GM12878 (cell line): ENCODE data around the gene ADGRG2. TPM values are rescaled to one million over a fixed set of nuclear protein-coding genes. Genes with fewer than 3 reads are reported as not detected.

ENCODE experiments used
- ATAC-seq: fragments of 200-7000 bp; cut with Tn5 transposase; 3 replicates; pipeline ENCODE4 v1.9.1; 2020; ENCODE audit warnings: mild to moderate bottlenecking, moderate library complexity
- BruUV-seq: library from RNA; stranded (reverse); fragments of 400-500 nt; replicated peaks from 2 replicates; lab custom pipeline; 2021; lab: Mats Ljungman, UMichigan
- CTCF ChIA-PET: fragments of 300-600 bp; sonication (Branson Sonifier 250); formaldehyde crosslinking; extraction: SDS; loops from one replicate; lab custom pipeline; 2021; ENCODE audit warnings: inconsistent platforms; lab: Yijun Ruan, JAX
- POLR2A ChIA-PET: fragments of 350-600 bp; formaldehyde crosslinking; extraction: SDS; loops from one replicate; lab custom pipeline; 2021; ENCODE audit warnings: inconsistent platforms; lab: Charles Lee
- RAD21 ChIA-PET: fragments of 300-600 bp; sonication (Branson Sonifier 250); formaldehyde crosslinking; loops from one replicate; lab custom pipeline; 2023; ENCODE audit warnings: antibody characterized with exemption; ENCODE audit not compliant: unreplicated experiment; lab: Charles Lee
- SMC1A ChIA-PET: fragments of 300-600 bp; sonication (Branson Sonifier 250); formaldehyde crosslinking; loops from one replicate; lab custom pipeline; 2023; ENCODE audit not compliant: unreplicated experiment, uncharacterized antibody; lab: Charles Lee
- DNase-seq: peaks from one replicate; pipeline ENCODE4 v3.0.0-alpha.2; 2011; ENCODE audit warnings: low read depth, low spot score
- FAIRE-seq: peaks from 3 replicates; lab custom pipeline; 2011; peaks lifted over from hg19 to GRCh38; lab: Jason Lieb, UNC
- H2AFZ ChIP-seq: 2 replicates; pipeline ENCODE4 v1.6.0; 2011; ENCODE audit warnings: low read depth, low read length, control low read depth; ENCODE audit not compliant: control insufficient read depth
- H3K27ac ChIP-seq: 2 replicates; pipeline ENCODE4 v1.5.1; 2011; ENCODE audit warnings: control low read depth; ENCODE audit not compliant: control insufficient read depth, insufficient read depth
- H3K27me3 ChIP-seq, 2 experiments: replicated peaks in 1 of 2; 2 replicates each; pipeline versions ENCODE4 v1.6.0 to v1.6.1; 2011; ENCODE audit warnings: low read length in 1 of 2; ENCODE audit not compliant: control insufficient read depth in 2 of 2, insufficient read depth in 2 of 2
- H3K36me3 ChIP-seq, 2 experiments: 2 replicates each; pipeline ENCODE4 v1.5.1; 2011; ENCODE audit warnings: low read length in 1 of 2; ENCODE audit not compliant: control insufficient read depth in 2 of 2, insufficient read depth in 2 of 2
- H3K4me1 ChIP-seq: 2 replicates; pipeline ENCODE4 v1.6.1; 2011; ENCODE audit warnings: mild to moderate bottlenecking, low read length, moderate library complexity, mixed read lengths; ENCODE audit not compliant: control insufficient read depth, insufficient read depth
- H3K4me2 ChIP-seq: 2 replicates; pipeline ENCODE4 v1.6.0; 2011; ENCODE audit warnings: control low read depth; ENCODE audit not compliant: control insufficient read depth, insufficient read depth
- H3K4me3 ChIP-seq: fragments of 200-600 bp; sonication (generic); 2 replicates; pipeline ENCODE4 v1.5.1; 2016
- H3K79me2 ChIP-seq: 2 replicates; pipeline ENCODE4 v1.6.0; 2011; ENCODE audit warnings: low read length; ENCODE audit not compliant: control insufficient read depth, insufficient read depth
- H3K9ac ChIP-seq: 2 replicates; pipeline ENCODE4 v1.8.0; 2011; ENCODE audit warnings: low read length, control low read depth, mixed read lengths; ENCODE audit not compliant: control insufficient read depth, insufficient read depth
- H3K9me3 ChIP-seq: replicated peaks from 3 replicates; pipeline ENCODE4 v1.5.1; 2011; ENCODE audit warnings: mild to moderate bottlenecking, low read length; ENCODE audit not compliant: control insufficient read depth, insufficient read depth
- H4K20me1 ChIP-seq: 2 replicates; pipeline ENCODE4 v1.6.0; 2011; ENCODE audit not compliant: control insufficient read depth, insufficient read depth
- ATF7 ChIP-seq: fragments of 450-650 bp; IDR thresholded peaks from 2 replicates; pipeline ENCODE4 v1.6.1; 2016; ENCODE audit warnings: low read depth, mild to moderate bottlenecking
- CEBPB ChIP-seq, 2 experiments: fragments of 150-350 bp in 1 of 2; IDR thresholded peaks; 2 replicates each; pipeline ENCODE4 v1.6.1; 2012 to 2014; ENCODE audit warnings: low read depth in 2 of 2, low read length in 2 of 2, borderline replicate concordance in 1 of 2, inconsistent platforms in 1 of 2
- CHD4 ChIP-seq: fragments of 200-600 bp; sonication (generic); IDR thresholded peaks from 2 replicates; pipeline ENCODE4 v1.6.1; 2016; ENCODE audit warnings: mild to moderate bottlenecking
- ESRRA ChIP-seq: IDR thresholded peaks from 2 replicates; pipeline ENCODE4 v1.6.1; 2012; ENCODE audit warnings: mild to moderate bottlenecking, low read length, improper control_type of control experiment
- IKZF1 ChIP-seq: fragments of 450-650 bp; conservative IDR thresholded peaks from 2 replicates; pipeline ENCODE4 v1.6.1; 2017; ENCODE audit warnings: antibody characterized with exemption, mild to moderate bottlenecking
- KLF5 ChIP-seq: fragments of 450-650 bp; IDR thresholded peaks from 2 replicates; pipeline ENCODE4 v1.6.1; 2014; ENCODE audit warnings: mild to moderate bottlenecking; ENCODE audit not compliant: partially characterized antibody
- STAT3 ChIP-seq: IDR thresholded peaks from 2 replicates; pipeline ENCODE4 v1.6.1; 2011; ENCODE audit warnings: low read depth, low read length, improper control_type of control experiment
- ZBTB4 ChIP-seq: fragments of 450-650 bp; formaldehyde crosslinking; IDR thresholded peaks from 2 replicates; pipeline ENCODE4 v1.4.0; 2022; ENCODE audit warnings: mild to moderate bottlenecking, moderate library complexity
- ZNF274 ChIP-seq: IDR thresholded peaks from one replicate; pipeline ENCODE4 v1.8.0; 2011; ENCODE audit not compliant: insufficient read length, insufficient read depth
- ZNF592 ChIP-seq: fragments of 450-650 bp; IDR thresholded peaks from 2 replicates; pipeline ENCODE4 v1.6.1; 2017; ENCODE audit warnings: mild to moderate bottlenecking, moderate library complexity
- WGBS: methylation state at CpG from one replicate; pipeline ENCODE4 v1.1.6; 2016; ENCODE audit warnings: low lambda C conversion rate; ENCODE audit not compliant: insufficient replicate concordance, insufficient coverage; ENCODE audit errors: missing lambda C conversion rate; 5-methylcytosine and 5-hydroxymethylcytosine counted together
- in situ Hi-C: fragments of 300-500 bp; cut with MboI; formaldehyde crosslinking; loops from 9 replicates; pipeline ENCODE4 v1.14.3; 2018; ENCODE audit warnings: mixed read lengths
- intact Hi-C: fragments of 100-400 bp; cut with micrococcal nuclease; formaldehyde crosslinking; loops from one replicate; pipeline ENCODE4 v1.14.2; 2022; ENCODE audit not compliant: unreplicated experiment
- polyA plus RNA-seq, 11 experiments: library from polyadenylated mRNA; depleted of rRNA in 4 of 11; unstranded in 6 of 11; stranded (reverse) in 5 of 11; fragments of >200 nt; fragmentation: Nextera tagmentation in 4 of 11; fragmentation: Illumina TruSeq in 1 of 11; extraction: Ambion mirVana in 4 of 11; extraction: Trizol in 1 of 11; gene quantifications; 1 replicate in 1 of 11; 2 replicates in 10 of 11; pipeline versions ENCODE4 v1.2.1 to v1.2.3, GENCODE V29; 2011 to 2016; ENCODE audit warnings: inconsistent platforms in 2 of 11, missing spikeins in 2 of 11, low read depth in 1 of 11
- total RNA-seq, 4 experiments: library from RNA; depleted of rRNA in 3 of 4; stranded (reverse); fragments of >200 nt in 3 of 4; fragmentation: Illumina TruSeq in 1 of 4; extraction: Trizol in 1 of 4; gene quantifications; 2 replicates each; pipeline versions ENCODE4 v1.2.1 to v1.2.3, GENCODE V29; 2013 to 2021

Gene ADGRG2
- total and polyA plus RNA-seq, 10 of the 15 experiments (the other 5 are each of a cell fraction or from before 2014, with no cell fraction given): 0.02 to 0.29 (median 0.05) TPM; not detected in 5

- TF ChIP-seq ZBTB4: no peak
- no peak for TF ChIP-seq IKZF1
- TF ChIP-seq ZNF274: no peak
- TF ChIP-seq KLF5: no peak
Observed at GRCh38 chrX:19133231-19133630, 11.0 kb upstream of the ADGRG2 start (continued).

DNA sequence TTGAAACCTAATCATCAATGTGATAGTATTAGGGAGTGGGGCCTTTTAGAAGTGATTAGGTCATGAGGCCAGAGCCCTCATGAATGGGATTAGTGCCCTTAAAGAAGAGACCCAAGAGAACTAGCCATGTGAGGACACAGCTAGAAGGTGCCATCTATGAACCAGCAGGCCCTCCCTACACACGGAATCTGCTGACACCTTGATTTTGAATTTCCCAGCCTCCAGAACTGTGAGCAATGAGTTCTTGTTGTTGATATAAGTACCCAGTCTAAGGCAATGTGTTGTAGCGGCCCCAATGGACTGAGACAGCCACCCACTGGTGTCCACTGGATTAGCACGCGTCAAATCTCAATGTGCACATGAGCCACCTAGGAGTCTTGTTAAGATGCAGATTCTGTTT lies 8.4 kb upstream of the ADGRG2 start:
- Histone ChIP-seq H3K4me2 (no peak overlapping the region), H3K27me3 (no peaks in the 10 kb centered on the region), H4K20me1 (no peaks in the 10 kb centered on the region), H3K4me3 (no peak overlapping the region), H3K27ac (no peak overlapping the region), H3K4me1 (no peaks in the 10 kb centered on the region), H3K9me3 (no peaks in the 10 kb centered on the region; the same call in 2 of the 3 replicates), H2AFZ (no peak overlapping the region), H3K9ac (no peak overlapping the region), H3K36me3 (no peaks in the 10 kb centered on the region)
- WGBS: 40% methylated on average over 4 of the region's 4 CpGs
- no TSS peak for BruUV-seq
- ChIA-PET SMC1A (no interaction called here), POLR2A (interaction anchor here (0.5 kb wide), 1 partner anchor 741 kb away, joined by 4 read pairs; no protein-coding TSS in a partner anchor), CTCF (no interaction called here), RAD21 (no interaction called here)
- ATAC-seq: 0 out of 3 replicates have a peak, but pooled peaks have one; percentile 34
- DNase-seq: no peak
- no peak for FAIRE-seq
- TF ChIP-seq ZNF592 (no peak), ATF7 (no peak), STAT3 (no peak), CHD4 (no peak), CEBPB (IDR thresholded peaks at IDR 0.05; ENCODE audit: borderline replicate concordance in 1 of 2, low read depth in 2 of 2, low read length in 2 of 2) (no peak), ESRRA (no peak)
- TF ChIP-seq, all 136 proteins: peak for 0
- H3K79me2 ChIP-seq: no peaks in the 10 kb centered on the region
- intact Hi-C loops (no loop called here), in situ Hi-C loops (no loop called here)
